ENCODE measurements around the gene BICRA. TPM values are rescaled to one million over a fixed set of nuclear protein-coding genes. Genes with fewer than 3 reads are reported as not detected.
"Not testable (repeated sequence)": the region's sequence is repeated elsewhere in the genome, so short reads cannot be mapped to it uniquely, and the experiment has no call there.

BICRA gene
- total RNA-seq, 3 donors from 2014 or later: 4.2 to 8.3 (median 7.5) TPM

DNA sequence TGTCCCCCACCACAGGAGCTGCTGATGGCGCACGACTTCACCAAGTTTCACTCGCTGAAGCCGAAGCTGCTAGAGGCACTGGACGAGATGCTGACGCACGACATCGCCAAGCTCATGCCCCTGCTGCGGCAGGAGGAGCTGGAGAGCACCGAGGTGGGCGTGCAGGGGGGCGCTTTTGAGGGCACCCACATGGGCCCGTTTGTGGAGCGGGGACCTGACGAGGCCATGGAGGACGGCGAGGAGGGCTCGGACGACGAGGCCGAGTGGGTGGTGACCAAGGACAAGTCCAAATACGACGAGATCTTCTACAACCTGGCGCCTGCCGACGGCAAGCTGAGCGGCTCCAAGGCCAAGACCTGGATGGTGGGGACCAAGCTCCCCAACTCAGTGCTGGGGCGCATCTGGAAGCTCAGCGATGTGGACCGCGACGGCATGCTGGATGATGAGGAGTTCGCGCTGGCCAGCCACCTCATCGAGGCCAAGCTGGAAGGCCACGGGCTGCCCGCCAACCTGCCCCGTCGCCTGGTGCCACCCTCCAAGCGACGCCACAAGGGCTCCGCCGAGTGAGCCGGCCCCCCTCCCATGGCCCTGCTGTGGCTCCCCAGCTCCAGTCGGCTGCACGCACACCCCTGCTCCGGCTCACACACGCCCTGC lies 132.1 kb downstream of the BICRA start:
- no peak for DNase-seq (ENCODE audit: low spot score in 2 of 2)
- intact Hi-C loops (cut with DNase I; ENCODE audit: low total_unique reads): no loop called here

DNA sequence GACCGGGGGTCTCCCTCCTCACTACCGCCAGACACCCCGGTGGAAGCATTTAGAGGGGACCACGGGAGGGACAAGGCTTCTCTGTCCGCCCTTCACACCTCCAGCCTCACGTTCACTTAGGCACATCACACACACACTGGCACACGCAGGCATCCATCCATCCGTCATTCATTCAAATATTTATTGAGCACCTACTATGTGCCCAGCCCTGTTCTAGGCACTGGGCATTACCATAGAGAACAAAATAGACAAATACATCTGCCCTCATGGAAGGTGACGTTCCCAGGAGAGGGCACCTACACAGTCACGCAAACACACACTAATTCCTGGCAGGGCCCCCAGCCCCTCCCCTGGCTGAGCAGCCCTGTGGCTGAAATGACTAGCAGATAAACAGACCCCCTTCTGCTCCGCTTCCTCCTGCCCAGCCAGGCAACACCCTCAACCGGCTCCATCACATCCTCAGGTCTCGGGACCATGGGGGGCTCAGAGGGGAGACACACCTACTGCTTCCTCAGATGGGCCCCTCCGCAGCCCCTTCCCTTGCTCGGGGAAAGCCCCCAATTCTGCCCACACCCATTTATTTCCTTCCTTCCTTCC lies 132.7 kb downstream of the BICRA start:
- no peaks in the 10 kb centered on the region for H3K9me3 ChIP-seq
- intact Hi-C loops (cut with DNase I; ENCODE audit: low total_unique reads): no loop called here
- no peak for DNase-seq (ENCODE audit: low spot score in 2 of 2)
- no peaks in the 10 kb centered on the region for H3K36me3 ChIP-seq
- peak overlapping the region; percentile 99 for H3K27ac ChIP-seq
- no peak overlapping the region for H3K4me3 ChIP-seq
- no peak for TF ChIP-seq POLR2AphosphoS5 (IDR thresholded peaks at IDR 0.05)
- TF ChIP-seq POLR2A (IDR thresholded peaks at IDR 0.05): no peak
- TF ChIP-seq, protein P1, sequence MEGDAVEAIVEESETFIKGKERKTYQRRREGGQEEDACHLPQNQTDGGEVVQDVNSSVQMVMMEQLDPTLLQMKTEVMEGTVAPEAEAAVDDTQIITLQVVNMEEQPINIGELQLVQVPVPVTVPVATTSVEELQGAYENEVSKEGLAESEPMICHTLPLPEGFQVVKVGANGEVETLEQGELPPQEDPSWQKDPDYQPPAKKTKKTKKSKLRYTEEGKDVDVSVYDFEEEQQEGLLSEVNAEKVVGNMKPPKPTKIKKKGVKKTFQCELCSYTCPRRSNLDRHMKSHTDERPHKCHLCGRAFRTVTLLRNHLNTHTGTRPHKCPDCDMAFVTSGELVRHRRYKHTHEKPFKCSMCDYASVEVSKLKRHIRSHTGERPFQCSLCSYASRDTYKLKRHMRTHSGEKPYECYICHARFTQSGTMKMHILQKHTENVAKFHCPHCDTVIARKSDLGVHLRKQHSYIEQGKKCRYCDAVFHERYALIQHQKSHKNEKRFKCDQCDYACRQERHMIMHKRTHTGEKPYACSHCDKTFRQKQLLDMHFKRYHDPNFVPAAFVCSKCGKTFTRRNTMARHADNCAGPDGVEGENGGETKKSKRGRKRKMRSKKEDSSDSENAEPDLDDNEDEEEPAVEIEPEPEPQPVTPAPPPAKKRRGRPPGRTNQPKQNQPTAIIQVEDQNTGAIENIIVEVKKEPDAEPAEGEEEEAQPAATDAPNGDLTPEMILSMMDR (IDR thresholded peaks at IDR 0.05): no peak
- H3K27me3 ChIP-seq: no peaks in the 10 kb centered on the region
- H3K4me1 ChIP-seq: peaks cover 0 to 12% of the 10 kb centered on the region in 2 donors

More for the DNA sequence above, 132.1 kb downstream of the BICRA start:
- peaks cover 0 to 8% of the 10 kb centered on the region in 2 donors for H3K4me1 ChIP-seq
- H3K36me3 ChIP-seq: no peaks in the 10 kb centered on the region
- H3K27ac ChIP-seq: peak overlapping the region; percentile 99
- H3K4me3 ChIP-seq: no peak overlapping the region
- no peaks in the 10 kb centered on the region for H3K27me3 ChIP-seq
- TF ChIP-seq POLR2AphosphoS5 (IDR thresholded peaks at IDR 0.05) (no peak), POLR2A (IDR thresholded peaks at IDR 0.05) (no peak)
- TF ChIP-seq, protein P1 (IDR thresholded peaks at IDR 0.05): no peak
- no peaks in the 10 kb centered on the region for H3K9me3 ChIP-seq

DNA sequence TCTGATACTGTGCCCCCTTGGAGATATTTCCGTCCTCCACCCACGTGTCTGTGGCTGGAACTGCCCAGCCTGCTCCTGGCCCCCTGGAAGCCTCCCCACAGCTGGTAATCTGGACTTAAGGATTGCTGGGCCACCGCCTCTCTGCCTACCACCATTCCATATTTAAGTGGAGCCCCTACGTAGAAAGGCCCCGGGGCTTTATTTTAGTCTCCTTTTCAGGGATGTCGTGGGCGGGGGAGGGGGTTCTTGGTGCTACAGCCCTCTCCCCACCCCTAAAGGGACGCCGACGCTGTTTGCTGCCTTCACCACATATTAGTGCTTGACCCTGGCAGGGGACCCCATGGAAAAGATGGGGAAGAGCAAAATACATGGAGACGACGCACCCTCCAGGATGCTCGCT lies 133.7 kb downstream of the BICRA start:
- H3K27me3 ChIP-seq: no peaks in the 10 kb centered on the region
- H3K4me3 ChIP-seq: peak overlapping the region; percentile 30 to 65 (median 49)
- no peaks in the 10 kb centered on the region for H3K9me3 ChIP-seq
- intact Hi-C loops (cut with DNase I; ENCODE audit: low total_unique reads): loop anchor here (1.0 kb wide), 1 partner anchor 29 kb away; the partner anchor contains the start of gene EHD2
- DNase-seq (ENCODE audit: low spot score in 2 of 2): peak in 1 of 2 donors; percentile 33
- H3K4me1 ChIP-seq: peaks cover 0 to 15% of the 10 kb centered on the region in 2 donors
- TF ChIP-seq, protein P1 (IDR thresholded peaks at IDR 0.05): no peak
- TF ChIP-seq POLR2AphosphoS5 (IDR thresholded peaks at IDR 0.05) (no peak), POLR2A (IDR thresholded peaks at IDR 0.05) (no peak)
- H3K36me3 ChIP-seq: no peaks in the 10 kb centered on the region
- peak overlapping the region; percentile 99 for H3K27ac ChIP-seq

DNA sequence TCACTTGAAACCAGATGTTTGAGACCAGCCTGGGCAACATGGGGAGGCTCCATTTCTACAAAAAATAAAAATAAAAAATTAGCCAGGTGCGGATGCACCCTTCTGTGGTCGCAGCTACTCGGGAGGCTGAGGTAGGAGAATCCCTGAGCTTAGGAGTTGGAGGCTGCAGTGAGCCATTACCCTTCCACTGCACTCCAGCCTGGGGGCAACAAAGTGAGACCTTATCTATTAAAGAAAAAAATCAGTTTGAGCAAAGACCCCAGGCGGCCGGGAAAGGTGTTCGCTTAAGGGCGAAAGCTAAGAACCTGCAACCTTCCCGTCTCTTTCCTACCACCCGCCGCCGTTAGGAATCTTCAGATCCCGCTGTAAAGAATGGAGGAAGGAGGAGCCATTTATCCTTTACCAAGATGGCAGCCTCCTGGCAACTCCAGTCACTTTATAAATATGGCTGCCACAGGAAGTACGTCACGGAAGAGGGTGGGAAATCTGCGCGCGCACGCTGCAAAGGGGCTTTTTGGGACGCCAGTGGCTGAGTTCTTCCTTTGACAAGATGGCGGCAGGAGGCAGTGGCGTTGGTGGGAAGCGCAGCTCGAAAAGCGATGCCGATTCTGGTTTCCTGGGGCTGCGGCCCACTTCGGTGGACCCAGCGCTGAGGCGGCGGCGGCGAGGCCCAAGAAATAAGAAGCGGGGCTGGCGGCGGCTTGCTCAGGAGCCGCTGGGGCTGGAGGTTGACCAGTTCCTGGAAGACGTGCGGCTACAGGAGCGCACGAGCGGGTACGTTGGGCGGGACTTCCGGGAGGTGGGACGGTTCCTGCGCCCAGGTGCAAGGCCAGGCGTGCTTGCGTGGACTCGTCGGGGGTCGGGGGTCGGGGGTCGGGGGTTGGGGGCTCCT lies 136.3 kb downstream of the BICRA start, which contains the start of gene NOP53:
TSS of gene NOP53 (plus strand) at position 537 of the 892 bp plus-strand sequence. CDS start at position 551, 14 bp downstream.
- Histone ChIP-seq H3K27ac (peak within 1 kb of the TSS; percentile 99), H3K9me3 (no peaks in the 10 kb centered on the region), H3K36me3 (no peaks in the 10 kb centered on the region), H3K27me3 (no peaks in the 10 kb centered on the region), H3K4me1 (peaks cover 0 to 15% of the 10 kb centered on the region in 2 donors), H3K4me3 (peak within 1 kb of the TSS; percentile 77 to 82 (median 82))
- intact Hi-C loops (cut with DNase I; ENCODE audit: low total_unique reads): no loop called here
- TF ChIP-seq POLR2AphosphoS5 (IDR thresholded peaks at IDR 0.05) (peak; percentile 93 to 96 (median 94)), POLR2A (IDR thresholded peaks at IDR 0.05) (peak; percentile 76)
- TF ChIP-seq, protein P1 (IDR thresholded peaks at IDR 0.05): peak in 2 of 3 donors; percentile 23 to 42
- peak; percentile 98 for DNase-seq (ENCODE audit: low spot score in 2 of 2)

DNA sequence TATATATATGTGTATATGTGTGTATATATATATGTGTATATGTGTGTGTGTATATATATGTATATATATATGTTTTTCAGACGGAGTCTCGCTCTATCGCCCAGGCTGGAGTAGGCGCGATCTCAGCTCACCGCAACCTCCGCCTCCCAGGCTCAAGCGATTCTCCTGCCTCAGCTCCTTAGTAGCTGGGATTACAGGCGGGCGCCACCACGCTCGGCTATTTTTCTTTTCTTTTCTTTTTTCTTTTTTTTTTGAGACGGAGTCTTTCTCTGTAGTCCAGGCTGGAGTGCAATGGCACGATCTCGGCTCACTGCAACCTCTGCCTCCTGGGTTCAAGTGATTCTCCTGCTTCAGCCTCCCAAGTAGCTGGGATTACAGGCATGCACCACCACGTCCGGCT lies 137.2 kb downstream of the BICRA start:
- H3K4me1 ChIP-seq: peaks cover 0 to 15% of the 10 kb centered on the region in 2 donors

More for the DNA sequence above, 137.2 kb downstream of the BICRA start:
- Histone ChIP-seq H3K27ac (peak overlapping the region in 1 of 2 donors; percentile 97), H3K4me3 (peak overlapping the region; percentile 77 to 82 (median 82))
- DNase-seq (ENCODE audit: low spot score in 2 of 2); H3K27me3 ChIP-seq; H3K9me3 ChIP-seq; intact Hi-C loops (cut with DNase I; ENCODE audit: low total_unique reads); H3K36me3 ChIP-seq: not testable (repeated sequence)
